Fibroblast of skin of back (primary cell): ENCODE data around the gene ENTPD1.
"Not testable (repeated sequence)": the region's sequence is repeated elsewhere in the genome, so short reads cannot be mapped to it uniquely, and the experiment has no call there.

Source experiments
- DNase-seq: peaks from one replicate; pipeline ENCODE4 v3.0.0-alpha.2; 2013

Gene ENTPD1

DNA sequence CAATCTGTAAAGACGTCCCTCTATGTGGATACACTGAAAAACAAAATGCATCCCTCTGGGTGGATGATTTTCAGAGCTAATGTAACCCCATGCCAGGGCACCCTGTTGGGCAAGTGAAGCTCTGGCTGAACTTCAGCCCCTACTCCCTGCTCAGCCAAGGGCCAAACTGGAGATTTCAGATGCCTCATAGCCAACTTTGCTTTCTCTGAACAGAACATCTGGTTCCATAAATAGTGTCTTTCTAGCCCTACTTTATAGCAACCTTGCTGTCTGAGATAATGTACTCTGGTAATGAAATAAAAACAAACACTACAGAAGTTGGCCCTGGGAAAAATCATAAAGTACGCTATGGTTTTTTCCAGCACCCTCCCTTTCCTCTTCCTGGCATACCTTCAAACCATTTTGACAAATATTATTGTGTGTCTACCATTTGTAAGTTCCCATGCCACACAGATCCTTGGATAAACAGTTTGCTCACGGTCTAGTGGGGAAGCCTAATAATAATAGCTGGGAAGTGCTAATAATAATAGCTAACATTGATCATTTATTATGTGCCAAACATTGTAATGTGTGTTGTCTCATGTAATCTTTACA, 3.4 kb downstream of the ENTPD1 start:
- DNase-seq: no peak

DNA sequence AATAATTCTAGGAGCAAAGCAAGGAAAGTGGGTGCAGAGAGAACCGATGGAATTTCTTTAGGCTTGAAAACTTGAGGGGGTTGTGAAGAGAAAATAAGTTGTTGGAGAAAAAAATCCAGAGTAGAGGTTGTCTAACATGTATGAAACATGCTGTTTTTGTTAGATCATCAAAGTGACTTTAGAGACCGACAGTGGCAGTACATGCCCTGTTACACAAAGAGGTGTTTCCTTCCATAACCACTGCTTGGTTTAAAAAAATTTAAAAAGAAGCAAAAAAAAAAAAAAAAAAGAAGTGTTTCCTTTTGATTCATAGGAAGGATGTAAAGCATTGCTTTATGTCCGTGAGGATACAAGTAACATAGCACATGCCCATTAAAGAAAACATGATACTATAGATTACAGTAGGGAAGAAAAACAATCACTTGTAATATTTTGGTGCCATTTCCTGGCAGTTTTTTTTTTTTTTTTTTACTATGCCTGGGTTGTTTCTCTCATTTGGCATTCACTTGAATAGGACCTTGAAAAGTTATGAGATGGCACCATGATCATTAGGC, 6.1 kb downstream of the ENTPD1 start:
- no peak for DNase-seq

DNA sequence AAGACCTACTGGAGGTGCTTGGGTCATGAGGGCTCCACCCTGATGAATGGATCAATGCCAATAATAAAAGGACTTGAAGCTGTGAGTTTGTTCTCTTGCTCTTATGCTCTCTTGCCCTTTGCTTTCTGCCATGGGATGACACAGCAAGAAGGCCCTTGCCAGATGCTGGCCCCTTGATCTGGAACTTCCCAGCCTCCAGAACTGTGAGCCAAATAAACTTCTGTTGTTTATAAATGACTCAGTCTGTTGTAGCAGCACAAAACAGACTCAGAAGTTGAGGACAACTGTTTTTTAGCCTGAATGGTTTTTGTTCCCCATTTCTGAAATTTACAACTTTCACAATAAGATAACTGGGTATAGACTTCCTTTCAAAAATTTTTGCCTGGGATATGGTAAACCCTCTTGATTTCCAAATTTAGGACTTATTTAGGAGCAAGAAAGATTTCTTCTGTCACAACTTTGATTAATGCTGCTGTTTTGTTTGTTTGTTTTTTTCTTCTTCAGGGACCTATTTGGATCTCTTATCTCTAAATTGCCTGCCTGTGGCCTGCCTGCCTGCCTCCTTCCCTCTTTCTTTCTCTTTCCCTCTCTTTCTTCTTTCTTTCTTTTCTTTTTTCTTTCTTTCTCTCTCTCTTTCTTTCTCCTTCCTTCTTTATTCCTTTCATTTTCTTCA, 12.1 kb downstream of the ENTPD1 start:
- no peak for DNase-seq

DNA sequence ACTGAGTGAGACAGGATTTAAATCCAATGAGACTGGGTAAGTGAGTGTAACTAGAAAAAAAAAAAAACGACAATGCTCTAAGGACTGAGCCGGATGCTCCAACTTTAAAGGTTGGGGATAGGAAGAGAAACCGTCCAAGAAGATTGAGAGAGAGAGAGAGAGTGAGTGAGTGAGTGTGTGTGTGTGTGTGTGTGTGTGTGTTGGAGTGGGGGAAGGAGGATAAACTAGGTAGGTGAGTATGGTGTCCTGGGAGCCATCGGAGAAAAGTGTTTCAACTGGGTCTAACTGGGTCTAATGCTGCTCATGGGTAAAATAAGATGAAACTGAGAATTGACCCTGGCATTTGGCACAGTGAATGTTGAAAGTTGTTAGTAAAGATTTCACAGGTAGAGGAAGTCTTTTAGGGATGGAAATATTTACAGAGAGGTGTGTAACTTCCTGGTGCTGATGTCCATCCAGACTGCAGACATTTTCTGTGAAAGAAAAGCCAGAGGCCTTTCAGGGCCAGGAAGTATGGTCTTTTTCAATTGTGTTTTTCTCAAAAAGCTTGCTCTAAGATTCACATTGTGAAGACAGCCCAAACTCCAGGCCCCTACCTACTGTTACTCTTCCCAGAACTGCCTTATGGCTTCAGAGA, 14.2 kb downstream of the ENTPD1 start:
- no peak for DNase-seq

DNA sequence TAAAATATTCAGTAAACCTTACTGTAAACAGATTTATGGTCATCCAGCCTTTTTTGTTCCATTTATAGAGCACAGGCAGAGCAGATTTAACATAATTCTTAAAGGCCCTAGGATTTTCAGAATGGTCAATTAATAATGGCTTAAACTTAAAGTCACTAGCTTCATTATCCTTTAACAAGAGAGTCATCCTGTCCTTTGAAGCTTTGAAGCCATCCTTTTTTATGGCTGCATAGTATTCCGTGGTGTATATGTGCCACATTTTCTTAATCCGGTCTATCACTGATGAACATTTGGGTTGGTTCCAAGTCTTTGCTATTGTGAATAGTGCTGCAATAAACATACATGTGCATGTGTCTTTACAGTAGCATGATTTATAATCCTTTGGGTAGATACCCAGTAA, 17.5 kb downstream of the ENTPD1 start:
- not testable (repeated sequence) for DNase-seq

DNA sequence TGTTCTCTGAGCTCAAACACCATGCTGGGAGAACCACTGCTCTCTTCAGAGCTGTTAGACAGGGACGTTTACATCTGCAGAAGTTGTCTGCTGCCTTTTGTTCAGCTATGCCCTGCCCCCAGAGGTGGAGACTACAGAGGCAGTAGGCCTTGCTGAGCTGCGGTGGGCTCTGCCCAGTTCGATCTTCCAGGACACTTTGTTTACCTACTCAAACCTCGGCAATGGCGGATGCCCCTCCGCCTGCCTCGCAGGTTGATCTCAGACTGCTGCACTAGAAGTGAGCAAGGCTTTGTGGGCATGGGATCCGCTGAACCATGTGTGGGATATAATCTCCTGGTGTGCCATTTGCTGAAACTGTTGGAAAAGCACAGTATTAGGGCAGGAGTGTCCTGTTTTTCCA, 21.7 kb downstream of the ENTPD1 start:
- DNase-seq: not testable (repeated sequence)

DNA sequence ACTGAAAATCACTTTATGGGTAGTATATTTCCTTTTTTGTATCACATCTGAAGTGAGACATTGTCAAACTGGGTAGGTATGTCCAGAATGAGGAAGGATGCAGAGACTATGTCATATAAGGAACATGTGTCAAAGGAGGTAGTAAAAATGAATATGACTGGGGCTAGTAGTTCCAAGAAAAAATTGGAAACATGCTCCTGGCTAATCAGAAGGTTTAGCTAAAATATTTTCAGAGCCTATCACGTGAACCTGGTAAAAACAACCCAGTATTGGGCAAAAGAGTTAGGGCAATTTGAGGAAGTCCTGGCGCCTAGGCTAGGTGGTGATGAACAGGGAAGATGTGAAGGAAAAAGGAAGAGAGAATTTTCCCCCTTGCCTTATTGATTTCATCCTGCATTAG, 26.4 kb downstream of the ENTPD1 start:
- peak; percentile 50 for DNase-seq

DNA sequence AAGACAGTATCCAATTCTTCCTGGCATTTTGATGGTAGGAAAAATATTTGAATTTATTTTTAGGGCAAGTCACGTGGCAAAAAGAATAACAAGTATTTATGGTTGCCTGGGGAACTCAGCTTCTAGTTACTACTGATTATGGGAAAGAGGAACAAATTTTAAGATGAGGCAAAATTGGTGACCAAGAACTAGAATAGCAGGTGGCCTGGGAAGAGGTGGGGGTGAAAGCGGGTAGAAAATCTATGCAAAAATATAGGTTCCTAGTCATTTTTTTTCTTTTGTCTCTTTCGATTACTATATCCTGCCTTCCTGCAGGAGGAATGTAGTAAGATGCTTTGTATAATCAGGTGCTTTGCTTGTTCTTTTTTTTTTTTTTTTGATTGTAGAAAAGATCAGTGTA, 27.8 kb downstream of the ENTPD1 start:
- no peak for DNase-seq

DNA sequence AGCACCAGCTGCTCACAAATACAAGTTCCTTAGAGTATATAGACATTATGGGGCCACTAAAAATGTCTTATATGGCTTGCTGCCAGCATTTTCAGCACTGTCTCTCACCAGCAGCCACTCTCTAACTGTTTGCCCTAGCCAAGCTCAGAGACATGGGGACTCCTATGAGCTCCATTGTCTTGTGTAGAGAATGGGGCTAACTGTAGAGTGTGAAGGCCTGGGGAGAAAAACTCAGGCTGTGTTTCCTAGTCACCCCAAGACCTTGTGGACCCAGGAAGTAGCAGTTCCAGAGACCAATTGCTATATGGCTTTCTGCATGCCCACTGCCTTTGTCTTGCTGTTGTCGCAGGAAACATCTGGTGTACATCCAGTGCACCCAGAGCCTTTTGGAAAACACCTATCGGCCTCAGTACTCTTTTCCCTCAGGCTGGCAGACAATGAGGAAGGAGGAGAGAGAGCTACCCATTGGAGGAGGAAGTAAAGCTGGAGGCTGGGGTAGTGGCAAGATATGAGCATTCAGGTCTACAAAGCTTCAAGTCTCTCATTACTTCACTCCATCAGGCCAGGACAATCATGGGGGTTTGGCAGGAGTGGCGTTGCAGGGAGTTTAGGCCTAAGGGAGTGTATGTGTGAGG, 28.4 kb downstream of the ENTPD1 start:
- DNase-seq: no peak

DNA sequence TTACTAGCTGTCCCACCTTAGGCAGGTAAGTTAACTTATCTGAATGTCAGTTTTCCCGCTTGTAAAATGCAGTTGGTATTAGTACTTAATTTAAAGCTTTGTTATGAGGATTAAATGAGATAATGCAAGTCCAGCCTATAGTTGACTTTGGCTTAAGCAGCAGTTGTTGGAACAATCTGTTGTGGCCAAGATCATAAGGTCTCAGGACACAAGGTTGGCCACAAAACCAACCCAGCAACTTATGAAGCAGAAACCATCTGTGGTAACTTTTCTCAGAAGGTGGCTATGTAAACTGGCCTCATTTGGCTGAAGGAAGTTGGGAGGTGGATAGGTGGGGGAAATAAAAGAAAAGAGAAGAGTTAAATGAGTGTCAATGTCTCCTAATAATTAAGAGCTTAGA, 29.4 kb downstream of the ENTPD1 start:
- DNase-seq: no peak

DNA sequence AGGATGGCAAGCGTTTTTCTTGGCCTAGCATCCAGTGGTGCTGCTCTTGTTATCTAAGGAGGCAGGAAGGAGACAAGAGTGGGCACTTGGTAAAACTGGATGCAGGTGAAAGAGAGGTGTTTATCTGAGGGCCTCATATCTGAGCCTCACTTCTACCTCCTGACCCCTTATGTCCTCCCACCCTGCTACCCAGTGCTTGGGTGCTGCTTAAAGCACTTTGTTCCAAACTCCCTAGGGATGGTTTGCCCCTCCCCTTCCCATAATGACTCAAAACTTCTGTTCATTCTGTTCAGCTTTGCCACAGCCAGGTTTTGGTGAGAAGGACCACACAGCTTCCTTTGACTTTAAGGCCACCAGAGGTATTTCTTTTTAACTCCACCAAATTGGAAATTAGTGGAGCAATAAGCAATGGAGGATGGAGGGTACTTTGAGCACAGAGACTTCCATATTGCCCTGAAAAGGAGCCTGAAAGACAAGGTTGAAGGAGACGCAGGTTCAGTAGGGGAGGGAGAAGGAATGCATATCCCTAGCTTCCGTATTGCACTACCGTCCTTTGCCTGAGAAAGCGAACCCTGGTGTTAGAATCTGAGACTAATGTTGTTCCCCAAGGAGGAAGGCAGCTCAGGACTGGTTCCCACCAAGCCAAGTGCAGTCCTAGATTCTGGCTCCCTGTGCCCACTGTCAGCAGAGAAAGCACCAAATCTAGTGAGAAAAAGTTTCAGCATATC, 30.1 kb downstream of the ENTPD1 start:
- DNase-seq: no peak

DNA sequence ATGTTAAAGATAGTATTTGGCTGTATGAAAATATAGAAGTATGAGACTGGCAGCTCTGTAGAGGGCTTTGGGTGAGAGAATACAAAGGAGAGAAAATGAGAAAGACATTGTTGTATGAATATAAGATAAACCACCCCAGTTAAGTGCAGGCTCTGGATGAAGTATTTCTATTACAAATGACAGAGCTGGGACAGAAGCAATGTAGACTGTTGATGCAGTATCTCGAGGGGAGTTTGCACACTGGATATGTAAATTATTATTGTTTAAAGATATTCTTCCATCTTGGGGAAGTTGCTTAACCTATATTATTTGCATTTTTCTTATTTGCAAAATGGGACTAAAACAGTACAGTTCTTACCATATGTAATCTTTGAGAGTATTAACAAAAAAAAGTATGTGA, 31.5 kb downstream of the ENTPD1 start:
- no peak for DNase-seq

DNA sequence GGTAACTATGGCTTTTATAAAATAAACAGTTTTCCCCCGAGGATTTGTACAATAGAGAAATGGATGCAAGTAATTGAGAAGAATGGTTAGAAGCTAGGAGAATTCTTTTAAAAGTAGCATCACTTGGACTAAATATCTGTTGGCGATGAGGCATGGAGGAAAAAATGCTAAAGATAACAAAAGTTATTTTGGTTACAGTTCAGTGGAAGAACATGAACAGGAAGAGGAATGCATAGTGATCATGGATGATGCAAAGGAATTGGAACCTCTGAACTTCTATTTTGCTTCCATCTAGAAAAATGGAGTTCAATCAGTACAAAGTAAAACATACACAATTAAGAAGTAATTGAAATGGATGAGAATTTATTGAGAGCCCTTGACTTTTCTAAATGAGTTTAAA, 32.9 kb downstream of the ENTPD1 start:
- peak; percentile 97 for DNase-seq

DNA sequence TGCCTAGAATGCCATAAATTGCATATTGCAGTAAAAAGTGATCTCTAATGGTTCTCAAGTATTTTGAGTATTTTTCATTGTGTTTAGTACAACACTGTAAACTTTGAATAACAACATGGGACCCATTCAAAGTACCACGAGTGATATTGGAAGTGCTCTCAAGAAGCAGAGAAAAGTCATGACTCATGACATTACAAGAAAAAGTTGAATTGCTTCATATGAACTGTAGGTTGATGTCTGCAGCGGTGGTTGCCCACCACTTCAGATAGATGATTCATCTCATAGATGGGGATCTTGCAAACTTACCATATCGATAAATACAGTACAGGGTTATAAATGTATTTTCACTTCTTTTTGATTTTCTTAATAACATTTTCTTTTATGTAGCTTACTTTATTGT, 33.9 kb downstream of the ENTPD1 start:
- no peak for DNase-seq

DNA sequence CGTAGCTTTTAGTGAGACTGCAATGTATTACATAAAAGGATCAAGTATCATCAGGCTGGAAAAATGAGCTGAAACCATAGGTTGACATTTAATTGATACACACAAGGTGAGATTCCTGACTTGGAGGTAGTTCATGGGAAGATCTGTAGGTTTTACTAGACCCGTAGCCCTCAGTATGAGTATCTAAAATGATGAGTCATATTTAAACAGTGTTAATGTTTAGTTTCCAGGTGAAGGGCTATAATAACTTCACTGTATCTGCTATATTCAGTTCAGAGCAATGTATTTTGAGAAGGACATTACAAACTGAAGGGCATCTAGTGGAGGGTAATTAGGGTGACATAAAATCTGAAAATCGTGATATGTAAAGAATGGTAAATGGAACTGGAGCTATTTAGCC, 35.0 kb downstream of the ENTPD1 start:
- no peak for DNase-seq

DNA sequence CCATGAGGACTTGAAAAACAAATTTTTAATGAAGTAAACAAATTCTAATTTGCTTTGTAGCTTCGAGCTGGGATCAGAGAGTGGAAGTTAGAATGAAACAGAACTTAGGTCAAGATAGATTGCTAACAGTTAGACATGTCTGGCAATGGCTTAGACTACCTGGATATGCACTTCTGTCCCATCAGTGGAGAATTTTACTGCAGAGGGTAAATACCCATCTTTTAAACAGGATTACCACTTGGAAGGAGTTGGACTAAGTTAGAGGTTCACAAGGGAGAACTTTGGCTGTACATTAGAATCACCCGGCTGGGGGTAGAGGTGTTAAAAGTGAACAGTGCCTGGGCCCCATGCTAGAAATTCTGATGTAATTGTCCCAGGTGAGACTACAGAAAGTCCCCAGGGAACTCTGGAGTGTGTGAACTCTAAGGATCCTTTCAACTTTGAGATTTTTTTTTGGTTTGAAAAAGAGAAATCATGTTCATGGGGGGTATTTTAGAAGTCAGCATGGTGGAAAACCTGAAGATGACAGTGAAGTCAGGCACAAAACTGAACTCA, 35.5 kb downstream of the ENTPD1 start:
- no peak for DNase-seq

DNA sequence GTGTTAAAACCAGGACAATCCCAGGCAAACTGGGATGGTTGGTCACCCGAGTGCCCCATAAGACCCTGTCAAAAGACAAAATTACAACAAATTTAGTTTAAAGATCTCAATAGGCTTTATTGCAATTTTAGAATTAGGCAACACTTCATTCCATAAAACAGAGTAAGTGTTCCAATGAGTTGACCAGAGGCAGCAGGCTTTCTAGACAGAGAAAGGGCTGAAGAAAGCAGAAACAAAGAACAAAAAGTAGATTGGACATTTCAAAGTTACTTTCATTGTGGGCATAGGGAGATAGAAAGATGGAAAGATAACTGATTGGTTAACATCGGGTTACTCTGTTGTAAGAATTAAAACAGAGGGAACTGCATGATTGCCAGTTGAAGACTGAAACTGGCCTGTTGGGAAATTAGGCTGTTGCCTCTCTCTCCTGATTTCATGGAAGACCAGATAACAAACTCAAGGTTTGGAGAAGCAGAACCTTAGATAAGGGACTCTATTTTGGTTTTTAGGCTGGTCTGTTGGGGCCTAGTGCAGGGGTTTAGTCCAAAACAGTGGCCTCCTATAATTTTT, 36.3 kb downstream of the ENTPD1 start:
- DNase-seq: no peak

DNA sequence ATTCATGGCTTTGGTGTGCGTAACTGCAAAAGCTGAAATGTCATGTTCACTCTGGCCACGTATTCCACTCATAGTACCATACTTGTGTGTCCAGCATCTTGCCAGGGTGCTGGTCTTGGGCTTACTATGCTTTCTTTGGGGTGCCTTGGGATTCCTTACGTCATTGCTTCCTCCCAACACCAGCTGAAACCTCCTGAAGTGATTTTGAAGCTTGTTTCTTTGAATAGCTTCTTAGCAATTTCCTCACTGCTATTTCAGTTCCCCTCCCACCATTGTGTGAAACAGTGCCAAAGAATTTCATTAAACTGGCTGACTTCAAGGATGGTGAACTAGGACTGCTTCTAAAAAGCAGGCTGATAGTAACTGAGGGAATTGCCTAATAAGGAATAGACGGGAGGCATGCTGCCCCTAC, 36.9 kb downstream of the ENTPD1 start:
- peak; percentile 95 for DNase-seq

DNA sequence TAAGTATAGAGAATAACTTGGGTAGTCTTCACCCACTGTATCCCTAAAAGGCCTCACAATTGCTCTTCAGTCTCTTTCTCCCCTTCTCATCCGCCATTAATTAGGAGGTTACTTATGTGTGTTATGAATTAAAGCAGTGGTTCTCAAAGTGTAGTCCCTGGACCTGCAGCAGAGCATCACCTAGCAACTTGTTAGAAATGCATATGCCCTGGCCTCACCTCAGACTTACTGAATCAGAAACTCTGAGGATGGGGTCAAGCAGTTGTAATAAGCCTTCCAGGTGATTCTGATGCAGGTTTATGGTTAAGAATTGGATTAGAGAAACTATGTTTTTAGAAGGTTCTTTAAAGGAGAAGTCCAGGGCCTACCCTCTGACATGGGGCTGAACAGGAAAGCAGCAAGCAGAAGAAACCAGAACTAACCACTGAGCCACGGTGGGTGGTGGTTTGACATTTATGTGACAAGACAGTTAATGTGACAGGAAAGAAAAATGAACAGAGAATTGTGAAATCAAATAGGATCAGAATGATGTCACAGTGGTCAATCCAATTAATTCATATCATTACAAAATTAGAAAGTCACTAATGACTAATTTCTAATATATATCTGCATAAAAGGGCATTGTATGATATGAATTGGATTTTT, 37.6 kb downstream of the ENTPD1 start:
- DNase-seq: no peak

DNA sequence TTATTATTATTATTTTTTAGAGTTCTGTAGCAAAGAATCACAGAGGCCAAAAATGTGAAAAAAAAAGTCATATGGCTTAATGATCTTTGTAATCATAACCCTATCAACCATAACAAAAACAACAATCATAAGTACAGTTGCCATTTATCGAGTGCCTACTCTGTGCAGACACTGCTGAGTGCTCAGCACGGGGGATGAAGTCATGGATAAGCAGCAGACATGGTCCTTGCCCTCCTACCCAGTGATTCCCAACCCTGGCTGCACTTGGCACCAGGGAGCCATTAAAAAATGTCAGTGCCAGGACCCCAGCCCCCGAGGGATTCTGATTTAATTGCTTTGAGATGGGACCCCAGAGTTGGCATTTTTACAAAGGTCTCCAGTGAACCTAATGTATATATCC, 38.2 kb downstream of the ENTPD1 start:
- no peak for DNase-seq

DNA sequence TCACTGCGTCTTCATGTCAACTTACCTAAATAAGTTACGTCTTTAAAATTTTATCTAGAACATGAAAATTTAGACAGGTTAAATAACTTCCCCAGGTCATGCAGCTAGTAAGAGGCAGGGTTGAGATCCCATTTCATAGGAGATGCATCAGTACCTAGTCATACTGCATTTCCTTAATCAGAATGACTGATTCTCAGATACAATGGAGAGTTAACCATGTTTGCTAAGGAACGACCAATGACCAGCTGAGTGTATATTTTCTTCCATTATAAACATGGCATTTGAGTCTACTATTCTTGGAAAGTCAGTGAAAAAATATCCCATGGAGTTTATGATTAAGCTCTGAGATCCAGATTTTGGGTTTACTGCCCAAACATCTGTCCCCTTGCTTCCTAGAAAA, 39.6 kb downstream of the ENTPD1 start:
- no peak for DNase-seq

DNA sequence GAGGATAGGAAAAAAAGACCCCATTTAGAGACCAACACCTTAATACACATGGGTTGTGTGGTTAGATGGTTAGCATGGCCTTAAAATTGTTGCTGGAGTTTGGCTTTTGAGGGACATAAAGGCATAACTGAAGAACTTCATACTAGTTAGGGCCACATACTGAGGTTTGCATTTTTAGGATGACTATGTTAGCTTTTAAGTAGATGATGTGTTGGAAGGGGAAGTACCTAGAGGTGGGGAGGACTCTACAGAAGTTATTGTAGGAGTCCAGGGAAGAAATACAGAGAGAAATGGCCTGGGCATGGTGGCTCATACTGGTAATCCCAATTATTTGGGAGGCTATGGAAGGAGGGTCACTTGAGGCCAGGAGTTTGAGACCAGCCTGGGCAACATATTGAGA, 40.5 kb downstream of the ENTPD1 start:
- no peak for DNase-seq
